Mesenchymal stem cell (in vitro differentiated cells and primary cell): Measurements from ENCODE around the gene CHD9NB.

Experiments used
- DNase-seq: peaks from one replicate; pipeline ENCODE4 v3.0.0-alpha.2; 2013
- H2AFZ ChIP-seq: one replicate; pipeline ENCODE4 v1.6.1; 2013; ENCODE audit warnings: low read depth, mild to moderate bottlenecking, control low read depth, inconsistent platforms, low read length, moderate library complexity
- H2AK5ac ChIP-seq: 2 replicates; pipeline ENCODE4 v1.6.1; 2013; ENCODE audit warnings: low read length, moderate library complexity, mild to moderate bottlenecking, inconsistent platforms; ENCODE audit not compliant: severe bottlenecking
- H2BK120ac ChIP-seq: one replicate; pipeline ENCODE4 v1.6.1; 2013; ENCODE audit warnings: low read depth, mild to moderate bottlenecking, inconsistent platforms, low read length, moderate library complexity
- H2BK12ac ChIP-seq, 2 experiments: one replicate each; pipeline ENCODE4 v1.6.1; 2013; ENCODE audit warnings: inconsistent platforms in 2 of 2, low read length in 2 of 2, mild to moderate bottlenecking in 2 of 2, moderate library complexity in 2 of 2, control low read depth in 1 of 2
- H2BK15ac ChIP-seq: one replicate; pipeline ENCODE4 v1.6.1; 2013; ENCODE audit warnings: mild to moderate bottlenecking, low read depth, inconsistent platforms; ENCODE audit not compliant: poor library complexity, severe bottlenecking
- H2BK5ac ChIP-seq: 2 replicates; pipeline ENCODE4 v1.6.1; 2013; ENCODE audit warnings: low read depth, mild to moderate bottlenecking, low read length, control low read depth, inconsistent platforms; ENCODE audit not compliant: poor library complexity, severe bottlenecking
- H3K14ac ChIP-seq, 2 experiments: one replicate each; pipeline ENCODE4 v1.6.1; 2013; ENCODE audit warnings: inconsistent platforms in 2 of 2, low read length in 2 of 2, control low read depth in 1 of 2, mild to moderate bottlenecking in 1 of 2, moderate library complexity in 1 of 2
- H3K18ac ChIP-seq, 2 experiments: one replicate each; pipeline ENCODE4 v1.6.1; 2013; ENCODE audit warnings: inconsistent platforms in 2 of 2, low read length in 2 of 2, control low read depth in 1 of 2, low read depth in 1 of 2, mild to moderate bottlenecking in 1 of 2
- H3K23ac ChIP-seq, 2 experiments: one replicate each; pipeline ENCODE4 v1.6.1; 2013; ENCODE audit warnings: inconsistent platforms in 2 of 2, low read length in 2 of 2, mild to moderate bottlenecking in 2 of 2, moderate library complexity in 2 of 2, control low read depth in 1 of 2
- H3K27ac ChIP-seq: 2 replicates; pipeline ENCODE4 v1.5.1; 2013; ENCODE audit warnings: mild to moderate bottlenecking, moderate library complexity, low read length, control low read depth, inconsistent platforms; ENCODE audit not compliant: poor library complexity, severe bottlenecking
- H3K27me3 ChIP-seq, 2 experiments: 2 replicates each; pipeline versions ENCODE4 v1.6.1 to v1.7.0; 2013; ENCODE audit warnings: low read length in 2 of 2, mild to moderate bottlenecking in 2 of 2, moderate library complexity in 2 of 2, control low read depth in 1 of 2, inconsistent platforms in 1 of 2; ENCODE audit not compliant: control insufficient read depth in 1 of 2, insufficient read depth in 1 of 2
- H3K36me3 ChIP-seq, 2 experiments: 2 replicates each; pipeline versions ENCODE4 v1.6.1 to v1.7.0; 2013; ENCODE audit warnings: low read length in 2 of 2, control low read depth in 1 of 2, inconsistent platforms in 1 of 2, low read depth in 1 of 2, mild to moderate bottlenecking in 1 of 2; ENCODE audit not compliant: insufficient read depth in 2 of 2, control insufficient read depth in 1 of 2
- H3K4ac ChIP-seq, 2 experiments: one replicate each; pipeline ENCODE4 v1.6.1; 2013; ENCODE audit warnings: inconsistent platforms in 2 of 2, low read length in 2 of 2, mild to moderate bottlenecking in 2 of 2, moderate library complexity in 2 of 2, control low read depth in 1 of 2, low read depth in 1 of 2
- H3K4me1 ChIP-seq: 2 replicates; pipeline ENCODE4 v1.6.1; 2013; ENCODE audit warnings: low read depth, low read length, control low read depth; ENCODE audit not compliant: control insufficient read depth, insufficient read depth
- H3K4me2 ChIP-seq: 2 replicates; pipeline ENCODE4 v1.6.1; 2013; ENCODE audit warnings: low read length, mild to moderate bottlenecking, inconsistent platforms; ENCODE audit not compliant: poor library complexity, severe bottlenecking
- H3K4me3 ChIP-seq, 2 experiments: 2 replicates each; pipeline versions ENCODE4 v1.5.1 to v1.7.0; 2013; ENCODE audit warnings: low read length in 2 of 2, mild to moderate bottlenecking in 2 of 2, control low read depth in 1 of 2, low read depth in 1 of 2; ENCODE audit not compliant: insufficient read depth in 1 of 2
- H3K79me1 ChIP-seq: replicated peaks from 2 replicates; pipeline ENCODE4 v1.6.1; 2013; ENCODE audit warnings: mild to moderate bottlenecking, control low read depth, low read length, inconsistent platforms; ENCODE audit not compliant: poor library complexity, severe bottlenecking
- H3K9ac ChIP-seq: 2 replicates; pipeline ENCODE4 v1.7.0; 2013; ENCODE audit warnings: mild to moderate bottlenecking, low read length, moderate library complexity
- H3K9me3 ChIP-seq: 2 replicates; pipeline ENCODE4 v1.7.0; 2013; ENCODE audit warnings: mild to moderate bottlenecking, low read length; ENCODE audit not compliant: control insufficient read depth
- H4K8ac ChIP-seq: one replicate; pipeline ENCODE4 v1.6.1; 2013; ENCODE audit warnings: inconsistent platforms, mild to moderate bottlenecking, low read length, moderate library complexity
- H4K91ac ChIP-seq: one replicate; pipeline ENCODE4 v1.6.1; 2013; ENCODE audit warnings: mild to moderate bottlenecking, low read length, inconsistent platforms
- WGBS: methylation state at CpG from one replicate; pipeline ENCODE4 v1.1.7; 2013; ENCODE audit warnings: mixed read lengths; 5-methylcytosine and 5-hydroxymethylcytosine counted together

Gene CHD9NB

GRCh38 chr16:53061701-53062159, 9.0 kb upstream of the CHD9NB start:
- no peak overlapping the region for H4K8ac ChIP-seq
- H3K18ac ChIP-seq: no peak overlapping the region
- peaks cover 37% of the 10 kb centered on the region for H3K79me1 ChIP-seq
- no peak overlapping the region for H2BK12ac ChIP-seq
- no peak overlapping the region for H3K23ac ChIP-seq
- no peak overlapping the region for H4K91ac ChIP-seq
- no peak overlapping the region for H2BK120ac ChIP-seq
- peaks cover 0 to 3% of the 10 kb centered on the region in 2 experiments for H3K36me3 ChIP-seq
- no peak overlapping the region for H3K14ac ChIP-seq
- H2AK5ac ChIP-seq: no peak overlapping the region
- no peaks in the 10 kb centered on the region for H3K27me3 ChIP-seq
- no peaks in the 10 kb centered on the region for H3K9me3 ChIP-seq
- no peak overlapping the region for H3K27ac ChIP-seq
- no peak overlapping the region for H3K4ac ChIP-seq
- no peak for DNase-seq
- no peak overlapping the region for H3K4me2 ChIP-seq
- peaks cover 9% of the 10 kb centered on the region for H3K4me1 ChIP-seq
- H2AFZ ChIP-seq: no peak overlapping the region
- no peak overlapping the region for H3K9ac ChIP-seq
- H2BK5ac ChIP-seq: no peak overlapping the region
- WGBS: 96% methylated on average over 3 of the region's 3 CpGs
- H2BK15ac ChIP-seq: no peak overlapping the region
- no peak overlapping the region for H3K4me3 ChIP-seq

- no peak overlapping the region for H3K27ac ChIP-seq
- H3K36me3 ChIP-seq: peaks cover 0 to 3% of the 10 kb centered on the region in 2 experiments
- no peak overlapping the region for H2BK15ac ChIP-seq
- no peak overlapping the region for H2AK5ac ChIP-seq
- no peak overlapping the region for H3K4ac ChIP-seq
- no peak overlapping the region for H3K18ac ChIP-seq
- H3K27me3 ChIP-seq: no peaks in the 10 kb centered on the region
- no peak for DNase-seq
- no peak overlapping the region for H4K91ac ChIP-seq
- H3K14ac ChIP-seq: no peak overlapping the region
- H3K79me1 ChIP-seq: peaks cover 34% of the 10 kb centered on the region
- no peak overlapping the region for H4K8ac ChIP-seq
- H2BK120ac ChIP-seq: no peak overlapping the region
- peaks cover 11% of the 10 kb centered on the region for H3K4me1 ChIP-seq
- no peak overlapping the region for H2BK5ac ChIP-seq
- H2BK12ac ChIP-seq: no peak overlapping the region
- no peak overlapping the region for H3K9ac ChIP-seq
- no peak overlapping the region for H3K4me3 ChIP-seq
- no peak overlapping the region for H2AFZ ChIP-seq
- no peak overlapping the region for H3K23ac ChIP-seq
- H3K9me3 ChIP-seq: no peaks in the 10 kb centered on the region
- 97% methylated on average over 5 of the region's 5 CpGs for whole genome bisulfite sequencing
- no peak overlapping the region for H3K4me2 ChIP-seq
Observed at GRCh38 chr16:53061256-53061655, 8.6 kb upstream of the CHD9NB start.

- no peak overlapping the region for H2BK15ac ChIP-seq
- no peak overlapping the region for H2BK120ac ChIP-seq
- peak; percentile 72 for DNase-seq
- H4K91ac ChIP-seq: no peak overlapping the region
- H3K27ac ChIP-seq: no peak overlapping the region
- no peak overlapping the region for H3K14ac ChIP-seq
- no peak overlapping the region for H3K9ac ChIP-seq
- H2BK12ac ChIP-seq: no peak overlapping the region
- peaks cover 12% of the 10 kb centered on the region for H3K4me1 ChIP-seq
- no peak overlapping the region for H3K18ac ChIP-seq
- H2AFZ ChIP-seq: no peak overlapping the region
- WGBS: 56% methylated on average over 7 of the region's 7 CpGs
- H3K36me3 ChIP-seq: peaks cover 0 to 3% of the 10 kb centered on the region in 2 experiments
- H3K4me2 ChIP-seq: no peak overlapping the region
- H3K4me3 ChIP-seq: no peak overlapping the region
- no peak overlapping the region for H2AK5ac ChIP-seq
- no peak overlapping the region for H2BK5ac ChIP-seq
- no peaks in the 10 kb centered on the region for H3K9me3 ChIP-seq
- H3K4ac ChIP-seq: no peak overlapping the region
- H4K8ac ChIP-seq: no peak overlapping the region
- H3K23ac ChIP-seq: no peak overlapping the region
- no peaks in the 10 kb centered on the region for H3K27me3 ChIP-seq
- H3K79me1 ChIP-seq: peaks cover 30% of the 10 kb centered on the region
Observed at GRCh38 chr16:53059672-53060071, 7.0 kb upstream of the CHD9NB start.

- Histone ChIP-seq H2BK12ac (no peak overlapping the region), H4K91ac (no peak overlapping the region), H3K4me2 (no peak overlapping the region), H3K36me3 (peaks cover 0 to 3% of the 10 kb centered on the region in 2 experiments), H3K18ac (no peak overlapping the region), H3K4ac (no peak overlapping the region), H2BK5ac (no peak overlapping the region), H3K23ac (no peak overlapping the region), H3K4me1 (peaks cover 14% of the 10 kb centered on the region), H3K79me1 (peaks cover 26% of the 10 kb centered on the region), H3K14ac (no peak overlapping the region), H3K27me3 (no peaks in the 10 kb centered on the region), H3K27ac (no peak overlapping the region), H3K9ac (no peak overlapping the region), H3K4me3 (no peak overlapping the region), H2BK120ac (no peak overlapping the region), H3K9me3 (no peaks in the 10 kb centered on the region), H2BK15ac (no peak overlapping the region), H2AFZ (no peak overlapping the region), H4K8ac (no peak overlapping the region), H2AK5ac (no peak overlapping the region)
- no peak for DNase-seq
- WGBS: 97% methylated on average over 5 of the region's 5 CpGs
Observed at GRCh38 chr16:53058882-53059281, 6.2 kb upstream of the CHD9NB start.
